Coronary artery (tissue), 2 donors: Measurements from ENCODE around the gene DCLK2.

ENCODE experiments used
- DNase-seq: peaks from one replicate; pipeline ENCODE4 v3.0.0-alpha.2; 2017; ENCODE audit warnings: low spot score
- H3K27ac ChIP-seq, 2 donors: fragments of 200-600 bp; sonication (generic); one replicate each; pipeline ENCODE4 v1.5.1; 2016 to 2019
- H3K4me3 ChIP-seq: fragments of 200-600 bp; sonication (generic); 2 replicates; pipeline ENCODE4 v1.5.1; 2016; ENCODE audit warnings: mild to moderate bottlenecking, moderate library complexity
- TF ChIP-seq, protein P1 (sequence below): fragments of 200-600 bp; sonication (generic); IDR thresholded peaks from one replicate; pipeline ENCODE4 v1.5.1; 2019; ENCODE audit warnings: antibody characterized with exemption

DCLK2 gene

DNA sequence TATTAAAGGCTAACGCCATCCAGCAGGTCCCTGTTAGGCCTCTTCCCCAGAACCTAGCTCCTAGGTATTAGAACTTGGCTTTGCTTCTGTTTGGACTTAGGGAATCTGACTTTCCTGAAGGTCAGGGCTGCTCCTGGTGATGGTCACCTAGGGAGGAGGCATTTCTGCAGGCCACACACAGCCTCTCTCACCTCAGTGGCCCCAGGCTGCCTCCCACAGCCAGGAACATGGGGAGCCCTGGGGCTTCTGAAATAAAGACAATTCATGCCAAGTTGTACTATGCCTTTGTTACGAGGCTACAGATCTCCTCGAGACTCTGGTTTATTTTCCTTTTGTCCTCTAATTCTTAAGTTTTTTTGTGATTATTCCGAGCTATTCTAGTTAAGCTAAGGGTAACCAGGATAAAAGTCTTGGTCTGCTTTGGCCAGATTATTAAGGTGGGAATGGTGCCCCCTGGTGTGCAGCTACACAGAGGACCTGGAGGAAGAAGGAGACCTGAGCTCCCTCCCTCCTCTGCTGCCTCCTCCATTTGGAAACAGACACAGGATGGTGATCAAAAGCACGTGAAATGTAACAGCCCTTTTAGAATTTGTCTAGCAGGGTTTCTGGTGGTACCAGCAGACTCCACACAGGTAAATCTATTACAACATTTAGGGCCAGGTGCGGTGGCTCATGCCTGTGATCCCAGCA lies 131.0 kb downstream of the DCLK2 start:
- Histone ChIP-seq H3K27ac (no peak overlapping the region), H3K4me3 (no peak overlapping the region)
- DNase-seq, result no peak
- TF ChIP-seq, protein P1, sequence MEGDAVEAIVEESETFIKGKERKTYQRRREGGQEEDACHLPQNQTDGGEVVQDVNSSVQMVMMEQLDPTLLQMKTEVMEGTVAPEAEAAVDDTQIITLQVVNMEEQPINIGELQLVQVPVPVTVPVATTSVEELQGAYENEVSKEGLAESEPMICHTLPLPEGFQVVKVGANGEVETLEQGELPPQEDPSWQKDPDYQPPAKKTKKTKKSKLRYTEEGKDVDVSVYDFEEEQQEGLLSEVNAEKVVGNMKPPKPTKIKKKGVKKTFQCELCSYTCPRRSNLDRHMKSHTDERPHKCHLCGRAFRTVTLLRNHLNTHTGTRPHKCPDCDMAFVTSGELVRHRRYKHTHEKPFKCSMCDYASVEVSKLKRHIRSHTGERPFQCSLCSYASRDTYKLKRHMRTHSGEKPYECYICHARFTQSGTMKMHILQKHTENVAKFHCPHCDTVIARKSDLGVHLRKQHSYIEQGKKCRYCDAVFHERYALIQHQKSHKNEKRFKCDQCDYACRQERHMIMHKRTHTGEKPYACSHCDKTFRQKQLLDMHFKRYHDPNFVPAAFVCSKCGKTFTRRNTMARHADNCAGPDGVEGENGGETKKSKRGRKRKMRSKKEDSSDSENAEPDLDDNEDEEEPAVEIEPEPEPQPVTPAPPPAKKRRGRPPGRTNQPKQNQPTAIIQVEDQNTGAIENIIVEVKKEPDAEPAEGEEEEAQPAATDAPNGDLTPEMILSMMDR, result no peak

- H3K27ac ChIP-seq, result no peak overlapping the region
- no peak for DNase-seq
- no peak overlapping the region for H3K4me3 ChIP-seq
- TF ChIP-seq, protein P1, result no peak
Observed at GRCh38 chr4:150211016-150211415, 132.8 kb downstream of the DCLK2 start.

- no peak overlapping the region for H3K27ac ChIP-seq
- DNase-seq, result no peak
- TF ChIP-seq, protein P1, result no peak
- no peak overlapping the region for H3K4me3 ChIP-seq
Observed at GRCh38 chr4:150211799-150212445, 133.7 kb downstream of the DCLK2 start.

DNA sequence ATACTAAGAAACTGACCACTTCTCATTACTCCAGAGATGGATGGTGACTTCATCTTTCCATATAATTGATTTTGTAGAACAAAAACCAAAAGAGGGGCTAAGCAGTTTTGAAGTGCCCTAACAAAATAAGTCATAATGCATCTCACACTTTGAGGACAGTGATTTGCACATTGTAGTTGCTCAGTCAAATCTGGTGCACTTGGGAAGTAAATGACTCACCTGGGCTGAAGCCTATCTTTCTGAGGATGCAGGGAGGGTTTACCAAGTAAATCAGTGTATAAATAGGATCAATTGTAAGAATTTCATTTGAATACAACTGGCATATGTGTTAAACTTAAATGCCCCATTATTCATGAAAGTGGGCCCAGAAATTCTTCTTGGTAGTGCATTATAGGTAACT lies 134.2 kb downstream of the DCLK2 start:
- no peak for DNase-seq
- no peak overlapping the region for H3K27ac ChIP-seq

DNA sequence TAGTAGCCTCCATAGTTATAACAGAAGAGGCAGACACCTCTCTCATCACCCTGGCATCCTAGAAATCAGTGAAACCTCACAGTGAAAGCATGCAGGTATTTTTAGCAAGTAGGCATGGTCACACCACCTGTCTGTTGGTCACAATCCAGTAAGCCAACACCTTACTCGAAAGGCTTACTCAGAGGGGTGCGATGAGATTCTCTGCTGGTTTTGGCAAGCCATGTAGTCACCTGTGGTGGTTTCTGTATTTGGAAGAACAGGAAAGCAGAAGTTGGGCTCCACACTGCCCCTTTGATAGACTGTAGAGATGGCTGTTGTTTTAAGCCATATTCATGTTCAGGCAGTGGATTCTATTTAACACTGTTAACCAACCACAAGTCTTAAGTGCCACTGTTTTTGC lies 134.7 kb downstream of the DCLK2 start:
- Histone ChIP-seq H3K27ac (no peak overlapping the region), H3K4me3 (no peak overlapping the region)
- TF ChIP-seq, protein P1, result no peak
- no peak for DNase-seq

More for the DNA sequence above, 134.2 kb downstream of the DCLK2 start:
- TF ChIP-seq, protein P1, result no peak
- no peak overlapping the region for H3K4me3 ChIP-seq

- H3K4me3 ChIP-seq, result no peak overlapping the region
- TF ChIP-seq, protein P1, result no peak
- no peak for DNase-seq
- peak overlapping the region in 1 of 2 donors; percentile 22 for H3K27ac ChIP-seq
Observed at GRCh38 chr4:150215601-150216000, 137.4 kb downstream of the DCLK2 start.

DNA sequence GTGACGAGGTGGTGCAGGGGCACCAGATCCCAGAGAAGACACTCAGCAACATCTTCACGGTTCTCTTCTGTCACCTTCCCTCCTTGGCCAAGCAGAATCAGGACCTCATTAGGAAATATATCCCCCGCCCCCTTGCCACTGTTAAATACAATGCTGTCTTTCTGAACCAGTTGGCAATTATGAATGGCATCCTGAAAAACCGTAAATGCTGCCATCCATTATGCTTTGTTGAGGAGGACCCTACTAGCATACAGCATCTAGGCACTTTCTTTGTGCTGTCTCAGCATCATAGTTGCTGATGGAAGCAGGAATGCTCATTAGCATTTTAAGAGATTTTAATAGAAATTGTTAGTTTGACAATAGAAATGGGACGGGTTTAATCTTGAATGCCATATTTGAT lies 138.5 kb downstream of the DCLK2 start:
- DNase-seq, result no peak
- TF ChIP-seq, protein P1, result no peak
- H3K4me3 ChIP-seq, result no peak overlapping the region
- H3K27ac ChIP-seq, result peak overlapping the region in 1 of 2 donors; percentile 37
